Large intestine (tissue), 3 donors: Measurements from ENCODE around the gene CAP2. TPM values are rescaled to one million over a fixed set of nuclear protein-coding genes. Genes with fewer than 3 reads are reported as not detected.
A peak's percentile ranks its signal among the peaks of the same experiment; 100 is the strongest.

ENCODE experiments used
- DNase-seq, 2 donors: peaks; one replicate each; pipeline versions ENCODE4 v3.0.0 to v3.0.0-alpha.2; 2013
- H3K27ac ChIP-seq: one replicate; pipeline ENCODE4 v1.5.1; 2013; ENCODE audit warnings: low read length
- H3K27me3 ChIP-seq: 2 replicates; pipeline ENCODE4 v1.6.1; 2013; ENCODE audit warnings: low read length; ENCODE audit not compliant: control insufficient read depth, insufficient read depth
- H3K36me3 ChIP-seq: 2 replicates; pipeline ENCODE4 v1.6.1; 2013; ENCODE audit warnings: low read length; ENCODE audit not compliant: control insufficient read depth, insufficient read depth
- H3K4me1 ChIP-seq: one replicate; pipeline ENCODE4 v1.6.1; 2013; ENCODE audit warnings: low read length; ENCODE audit not compliant: control insufficient read depth, insufficient read depth
- H3K4me3 ChIP-seq: one replicate; pipeline ENCODE4 v1.5.1; 2013; ENCODE audit warnings: low read length
- H3K9me3 ChIP-seq: one replicate; pipeline ENCODE4 v1.6.1; 2013; ENCODE audit warnings: mild to moderate bottlenecking, low read depth, low read length, moderate library complexity; ENCODE audit not compliant: control insufficient read depth
- WGBS: methylation state at CpG from one replicate; pipeline ENCODE4 v1.1.5; 2013; ENCODE audit warnings: low lambda C conversion rate; ENCODE audit not compliant: insufficient coverage; 5-methylcytosine and 5-hydroxymethylcytosine counted together
- polyA plus RNA-seq: library from polyadenylated mRNA; unstranded; fragments of 120-200 nt; gene quantifications from one replicate; pipeline ENCODE4 v1.2.1, GENCODE V29; 2013

The CAP2 gene
- polyA plus RNA-seq, 1 donor = 11.2 TPM

DNA sequence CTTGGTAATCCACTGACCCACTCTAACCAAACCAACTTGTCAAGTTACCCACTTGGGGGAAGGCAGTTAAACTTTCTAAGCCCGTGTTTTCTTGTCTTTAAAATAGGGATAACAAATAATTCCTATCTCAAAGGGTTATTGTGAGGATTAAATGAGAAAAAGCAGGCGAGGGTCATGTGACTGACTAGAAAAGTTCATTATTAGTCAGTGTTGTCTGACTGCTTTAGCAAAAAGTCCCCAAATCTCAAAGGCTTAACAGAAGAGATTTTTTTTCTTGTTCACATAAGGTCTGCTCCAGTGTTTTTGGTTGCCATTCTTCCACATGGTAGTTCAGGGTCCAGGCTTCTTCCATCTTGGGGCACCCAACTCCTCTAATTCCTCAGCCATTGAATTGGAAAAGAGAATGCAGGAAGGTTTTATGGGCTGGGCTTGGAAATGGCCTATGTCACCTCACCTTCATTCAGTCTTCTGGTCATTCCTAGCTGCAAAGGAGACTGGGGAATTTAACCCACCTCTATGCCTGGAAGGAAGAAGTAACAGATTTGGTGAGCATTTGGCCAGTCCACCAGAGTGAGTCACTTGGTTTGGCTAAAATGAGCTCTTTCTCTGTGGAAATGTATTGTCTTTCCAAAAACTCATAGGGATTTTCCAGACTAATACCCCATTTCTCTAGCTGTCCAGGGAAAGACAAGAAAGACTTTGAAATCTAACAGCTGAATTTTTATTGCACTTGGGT lies 77.0 kb downstream of the CAP2 start:
- no peak overlapping the region for H3K4me3 ChIP-seq
- no peak for DNase-seq
- no peaks in the 10 kb centered on the region for H3K36me3 ChIP-seq
- no peaks in the 10 kb centered on the region for H3K9me3 ChIP-seq
- H3K27ac ChIP-seq = no peak overlapping the region
- WGBS = no CpG with 5 or more reads among the region's 2 CpGs
- H3K4me1 ChIP-seq = peaks cover 12% of the 10 kb centered on the region
- H3K27me3 ChIP-seq = no peaks in the 10 kb centered on the region

GRCh38 chr6:17470938-17471327 lies 77.5 kb downstream of the CAP2 start:
- Histone ChIP-seq H3K27me3 (no peaks in the 10 kb centered on the region), H3K4me1 (peaks cover 12% of the 10 kb centered on the region), H3K9me3 (no peaks in the 10 kb centered on the region), H3K4me3 (no peak overlapping the region), H3K36me3 (no peaks in the 10 kb centered on the region), H3K27ac (no peak overlapping the region)
- DNase-seq = peak; percentile 30 to 33
- 92% methylated on average over 2 of the region's 3 CpGs for WGBS

GRCh38 chr6:17472653-17473183 lies 79.3 kb downstream of the CAP2 start:
- Histone ChIP-seq H3K27ac (peak overlapping the region; percentile 55), H3K4me3 (no peak overlapping the region), H3K36me3 (no peaks in the 10 kb centered on the region), H3K9me3 (no peaks in the 10 kb centered on the region), H3K27me3 (no peaks in the 10 kb centered on the region), H3K4me1 (peaks cover 9% of the 10 kb centered on the region)
- no CpG with 5 or more reads among the region's 2 CpGs for WGBS
- peak; percentile 17 to 58 for DNase-seq

GRCh38 chr6:17473554-17473953 lies 80.2 kb downstream of the CAP2 start:
- peak overlapping the region; percentile 55 for H3K27ac ChIP-seq
- peaks cover 9% of the 10 kb centered on the region for H3K4me1 ChIP-seq
- H3K4me3 ChIP-seq = no peak overlapping the region
- DNase-seq = peak; percentile 60 to 82
- no peaks in the 10 kb centered on the region for H3K9me3 ChIP-seq
- WGBS = 17% methylated on average over 1 of the region's 2 CpGs
- no peaks in the 10 kb centered on the region for H3K36me3 ChIP-seq
- H3K27me3 ChIP-seq = no peaks in the 10 kb centered on the region

DNA sequence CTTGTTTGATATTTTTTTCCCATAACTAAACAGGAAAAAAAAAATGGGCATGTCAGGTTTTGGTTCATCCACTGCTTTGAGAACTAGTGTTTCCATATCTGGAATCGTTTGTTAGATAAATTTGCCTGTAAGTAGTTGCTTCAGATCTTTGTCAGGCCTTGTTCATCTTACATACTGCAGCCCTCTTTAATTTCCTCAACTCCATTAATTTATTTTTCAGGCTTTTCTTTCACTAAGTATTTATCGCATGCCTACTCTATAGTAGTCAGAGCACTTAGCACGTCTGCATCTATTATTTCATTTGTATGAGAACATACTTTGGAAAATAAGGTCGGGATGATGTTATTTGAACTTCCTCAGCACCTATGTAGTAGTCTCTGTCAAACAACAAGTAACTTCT lies 80.9 kb downstream of the CAP2 start:
- 100% methylated on average over 1 of the region's 4 CpGs for WGBS
- H3K4me3 ChIP-seq = no peak overlapping the region
- peak overlapping the region; percentile 18 for H3K27ac ChIP-seq

DNA sequence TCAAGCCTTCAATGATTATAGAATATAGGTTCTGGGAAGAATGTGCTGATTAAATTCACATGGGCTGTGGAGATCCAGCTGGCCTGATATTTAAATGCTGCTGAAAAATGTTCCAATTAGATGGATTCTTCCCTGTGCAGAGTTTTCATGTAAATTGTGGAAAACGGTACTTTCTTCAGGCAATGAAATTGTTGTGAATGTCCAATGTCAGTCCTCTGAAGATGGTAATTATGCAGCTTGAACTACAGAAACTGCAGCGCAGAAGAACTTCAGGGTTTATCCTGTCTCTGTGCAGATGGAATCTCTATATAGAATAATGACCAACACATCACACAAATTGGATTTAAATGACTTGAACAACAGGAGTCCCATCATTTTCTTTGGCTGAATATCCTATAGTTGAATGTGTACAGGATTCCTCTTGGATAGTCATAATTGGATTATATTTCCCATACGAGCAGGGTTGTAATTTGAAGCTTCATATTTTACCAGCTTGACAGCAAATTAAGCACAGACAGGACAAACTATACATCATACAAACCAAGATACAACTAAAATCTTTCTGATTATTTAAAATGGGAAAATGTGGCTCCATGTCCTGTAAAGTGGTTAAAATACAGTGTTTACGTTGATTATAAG lies 82.3 kb downstream of the CAP2 start:
- Histone ChIP-seq H3K36me3 (no peaks in the 10 kb centered on the region), H3K4me3 (no peak overlapping the region), H3K4me1 (peaks cover 6% of the 10 kb centered on the region), H3K27ac (no peak overlapping the region), H3K27me3 (no peaks in the 10 kb centered on the region), H3K9me3 (no peaks in the 10 kb centered on the region)
- WGBS = 100% methylated on average over 1 of the region's 4 CpGs
- DNase-seq = no peak

More for the DNA sequence above, 80.9 kb downstream of the CAP2 start:
- no peak for DNase-seq
- Histone ChIP-seq H3K36me3 (no peaks in the 10 kb centered on the region), H3K27me3 (no peaks in the 10 kb centered on the region), H3K9me3 (no peaks in the 10 kb centered on the region), H3K4me1 (peaks cover 9% of the 10 kb centered on the region)

DNA sequence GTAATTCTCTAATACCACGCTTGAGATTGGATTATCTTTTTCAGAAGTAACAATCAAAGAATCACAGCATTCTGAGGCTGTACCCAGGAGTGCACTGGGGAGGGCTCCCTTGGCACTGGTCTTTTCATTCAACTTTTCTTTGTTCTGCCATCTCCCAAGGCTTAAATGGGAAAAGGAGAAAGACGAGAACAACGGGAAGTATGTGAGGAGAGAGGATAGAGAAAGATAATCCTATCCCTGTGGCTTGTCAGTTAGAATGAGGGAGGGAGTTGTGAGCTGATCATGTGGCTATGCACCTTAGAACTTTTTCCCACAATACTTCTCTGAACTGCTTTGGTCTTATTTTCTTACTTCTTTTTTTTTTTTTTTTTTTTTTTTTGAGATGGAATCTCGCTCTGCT lies 83.1 kb downstream of the CAP2 start:
- Histone ChIP-seq H3K27me3 (no peaks in the 10 kb centered on the region), H3K36me3 (no peaks in the 10 kb centered on the region), H3K4me1 (peaks cover 6% of the 10 kb centered on the region), H3K4me3 (no peak overlapping the region), H3K27ac (no peak overlapping the region), H3K9me3 (no peaks in the 10 kb centered on the region)
- WGBS = 80% methylated on average over 1 of the region's 4 CpGs
- no peak for DNase-seq

DNA sequence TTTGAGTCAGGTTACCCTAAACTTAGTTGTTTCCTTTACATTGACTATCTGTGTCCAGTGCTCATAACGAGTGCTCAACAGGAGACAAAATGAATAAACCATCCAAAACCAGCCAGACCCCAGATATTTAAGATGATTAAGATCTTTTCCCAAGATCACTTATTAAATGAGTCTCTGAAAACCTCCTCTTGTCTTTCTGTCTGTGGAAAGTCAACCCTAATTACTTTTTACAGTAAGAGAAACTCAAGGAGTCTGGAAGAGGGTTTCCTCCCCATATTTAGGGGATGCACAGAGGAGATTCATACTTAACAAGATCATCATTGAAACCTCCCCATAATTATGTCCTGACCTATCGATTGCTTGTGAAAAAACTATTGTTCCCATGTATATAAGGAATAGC lies 84.0 kb downstream of the CAP2 start:
- Histone ChIP-seq H3K4me1 (peaks cover 4% of the 10 kb centered on the region), H3K27me3 (no peaks in the 10 kb centered on the region), H3K36me3 (no peaks in the 10 kb centered on the region), H3K9me3 (no peaks in the 10 kb centered on the region), H3K27ac (no peak overlapping the region), H3K4me3 (no peak overlapping the region)
- 100% methylated on average over 1 of the region's 2 CpGs for WGBS
- DNase-seq = no peak

GRCh38 chr6:17478223-17478907 lies 85.0 kb downstream of the CAP2 start:
- H3K4me1 ChIP-seq = no peaks in the 10 kb centered on the region

DNA sequence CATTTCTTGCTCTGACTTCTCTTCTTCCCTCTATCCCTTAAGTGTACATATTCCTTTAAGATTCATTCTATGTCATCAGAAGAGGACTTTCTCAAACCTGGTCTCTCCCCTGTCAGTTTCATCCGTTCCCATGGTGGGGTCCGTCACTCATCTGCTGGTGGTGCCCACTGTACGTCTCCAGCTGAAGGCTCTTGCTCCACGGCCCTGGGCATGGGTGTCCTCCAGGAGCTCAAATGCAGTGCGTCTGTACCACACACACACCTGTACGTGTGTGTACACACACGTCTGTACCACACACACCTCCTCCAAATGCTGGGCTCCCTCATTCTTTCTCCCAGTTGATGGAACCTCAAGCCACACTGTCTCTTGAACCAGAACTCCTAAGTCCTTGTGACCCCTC lies 85.6 kb downstream of the CAP2 start:
- Histone ChIP-seq H3K4me1 (no peaks in the 10 kb centered on the region), H3K4me3 (no peak overlapping the region), H3K36me3 (no peaks in the 10 kb centered on the region), H3K27ac (no peak overlapping the region), H3K9me3 (no peaks in the 10 kb centered on the region), H3K27me3 (no peaks in the 10 kb centered on the region)
- no CpG with 5 or more reads among the region's 7 CpGs for WGBS
- DNase-seq = no peak

More at GRCh38 chr6:17478223-17478907, 85.0 kb downstream of the CAP2 start:
- Histone ChIP-seq H3K27me3 (no peaks in the 10 kb centered on the region), H3K9me3 (no peaks in the 10 kb centered on the region), H3K4me3 (no peak overlapping the region), H3K36me3 (no peaks in the 10 kb centered on the region), H3K27ac (no peak overlapping the region)
- no peak for DNase-seq
- WGBS = 50% methylated on average over 1 of the region's 7 CpGs
